ENCODE data around the gene ADPRHL1. TPM values are rescaled to one million over a fixed set of nuclear protein-coding genes. Genes with fewer than 3 reads are reported as not detected.

Gene ADPRHL1
- total RNA-seq, 4 donors from 2014 or later: 6.9 to 15.5 (median 12.6) TPM

DNA sequence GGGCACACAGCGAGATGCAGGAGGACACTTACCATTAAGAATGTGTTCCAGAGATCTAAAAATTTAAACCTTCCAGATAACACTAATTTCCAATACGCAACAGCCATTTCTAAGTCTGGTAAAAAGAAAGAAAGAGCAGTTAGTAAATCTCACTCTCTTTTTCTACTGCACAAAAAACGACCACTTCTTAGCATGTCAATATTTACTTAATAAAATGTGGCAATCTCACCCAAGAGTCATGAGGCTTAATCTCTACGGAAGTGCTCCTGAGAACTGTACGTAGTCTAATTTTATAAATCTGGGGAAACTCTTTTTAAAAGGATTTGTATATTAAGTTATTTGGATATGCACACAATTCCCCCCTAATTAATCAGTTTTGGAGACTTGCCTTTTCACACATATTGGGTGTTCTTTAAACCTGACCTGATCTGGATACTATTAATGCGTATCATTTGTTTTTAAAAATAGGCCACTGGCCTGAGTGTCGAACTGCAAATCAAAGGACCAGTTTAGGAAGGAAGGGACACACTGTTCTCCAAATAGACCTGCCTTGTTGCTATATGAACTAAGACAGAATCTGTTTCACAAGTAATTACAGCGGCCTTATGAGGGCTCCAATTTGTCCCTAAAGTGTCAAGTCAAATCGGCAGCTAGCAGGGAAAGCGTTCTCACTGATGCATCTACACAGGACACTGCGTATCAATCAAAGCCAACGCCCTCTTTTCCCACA lies 7.9 kb upstream of the ADPRHL1 start:
- no peak for TF ChIP-seq EP300 (IDR thresholded peaks at IDR 0.05)
- TF ChIP-seq, protein P1, sequence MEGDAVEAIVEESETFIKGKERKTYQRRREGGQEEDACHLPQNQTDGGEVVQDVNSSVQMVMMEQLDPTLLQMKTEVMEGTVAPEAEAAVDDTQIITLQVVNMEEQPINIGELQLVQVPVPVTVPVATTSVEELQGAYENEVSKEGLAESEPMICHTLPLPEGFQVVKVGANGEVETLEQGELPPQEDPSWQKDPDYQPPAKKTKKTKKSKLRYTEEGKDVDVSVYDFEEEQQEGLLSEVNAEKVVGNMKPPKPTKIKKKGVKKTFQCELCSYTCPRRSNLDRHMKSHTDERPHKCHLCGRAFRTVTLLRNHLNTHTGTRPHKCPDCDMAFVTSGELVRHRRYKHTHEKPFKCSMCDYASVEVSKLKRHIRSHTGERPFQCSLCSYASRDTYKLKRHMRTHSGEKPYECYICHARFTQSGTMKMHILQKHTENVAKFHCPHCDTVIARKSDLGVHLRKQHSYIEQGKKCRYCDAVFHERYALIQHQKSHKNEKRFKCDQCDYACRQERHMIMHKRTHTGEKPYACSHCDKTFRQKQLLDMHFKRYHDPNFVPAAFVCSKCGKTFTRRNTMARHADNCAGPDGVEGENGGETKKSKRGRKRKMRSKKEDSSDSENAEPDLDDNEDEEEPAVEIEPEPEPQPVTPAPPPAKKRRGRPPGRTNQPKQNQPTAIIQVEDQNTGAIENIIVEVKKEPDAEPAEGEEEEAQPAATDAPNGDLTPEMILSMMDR (IDR thresholded peaks at IDR 0.05): no peak
- TF ChIP-seq POLR2A (IDR thresholded peaks at IDR 0.05): no peak
- no peaks in the 10 kb centered on the region for H3K9me3 ChIP-seq
- H3K4me3 ChIP-seq: no peak overlapping the region
- H3K36me3 ChIP-seq: peaks cover 0 to 63% (median 5%) of the 10 kb centered on the region in 3 donors
- WGBS, 2 donors: 86 to 91% methylated on average over 12 of the region's 12 CpGs
- no peak overlapping the region for H3K27ac ChIP-seq
- H3K4me1 ChIP-seq: no peaks in the 10 kb centered on the region
- no peak for DNase-seq (ENCODE audit: low spot score in 2 of 2)
- H3K27me3 ChIP-seq: no peaks in the 10 kb centered on the region

GRCh38 chr13:113460599-113460998 lies 7.3 kb upstream of the ADPRHL1 start:
- no peaks in the 10 kb centered on the region for H3K4me1 ChIP-seq
- H3K9me3 ChIP-seq: no peaks in the 10 kb centered on the region
- DNase-seq (ENCODE audit: low spot score in 2 of 2): no peak
- no peak overlapping the region for H3K27ac ChIP-seq
- WGBS, 2 donors: 92 to 94% methylated on average over 7 to 14 of the region's 14 CpGs
- TF ChIP-seq EP300 (IDR thresholded peaks at IDR 0.05): no peak
- TF ChIP-seq POLR2A (IDR thresholded peaks at IDR 0.05): no peak
- TF ChIP-seq, protein P1 (IDR thresholded peaks at IDR 0.05): no peak
- no peak overlapping the region for H3K4me3 ChIP-seq
- H3K36me3 ChIP-seq: peaks cover 0 to 63% (median 5%) of the 10 kb centered on the region in 3 donors
- H3K27me3 ChIP-seq: no peaks in the 10 kb centered on the region

DNA sequence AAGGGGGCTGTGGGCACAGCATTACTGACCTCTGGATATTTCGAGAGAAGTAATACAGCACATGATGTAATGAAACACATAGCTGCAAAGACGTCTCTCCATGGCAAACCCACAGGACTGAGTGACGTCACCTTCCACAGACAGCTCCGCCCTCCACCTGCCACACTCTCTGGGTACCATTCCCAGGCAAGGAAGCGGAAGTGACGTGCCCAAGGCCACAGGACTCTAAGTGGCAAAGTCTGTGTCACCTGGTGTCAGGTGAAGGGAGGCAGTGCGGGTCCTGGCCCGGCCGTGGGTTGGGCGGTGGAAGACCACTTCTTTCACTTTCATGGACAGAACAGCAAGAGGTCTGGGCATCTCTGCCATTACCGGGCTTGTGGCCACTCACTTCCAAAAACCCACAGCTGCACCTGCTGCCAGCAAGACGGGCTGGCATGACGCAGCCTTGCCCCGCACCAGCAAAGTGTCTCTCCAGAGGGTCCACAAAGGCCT lies 6.8 kb upstream of the ADPRHL1 start:
- peaks cover 0 to 68% (median 5%) of the 10 kb centered on the region in 3 donors for H3K36me3 ChIP-seq
- no peak for DNase-seq (ENCODE audit: low spot score in 2 of 2)

DNA sequence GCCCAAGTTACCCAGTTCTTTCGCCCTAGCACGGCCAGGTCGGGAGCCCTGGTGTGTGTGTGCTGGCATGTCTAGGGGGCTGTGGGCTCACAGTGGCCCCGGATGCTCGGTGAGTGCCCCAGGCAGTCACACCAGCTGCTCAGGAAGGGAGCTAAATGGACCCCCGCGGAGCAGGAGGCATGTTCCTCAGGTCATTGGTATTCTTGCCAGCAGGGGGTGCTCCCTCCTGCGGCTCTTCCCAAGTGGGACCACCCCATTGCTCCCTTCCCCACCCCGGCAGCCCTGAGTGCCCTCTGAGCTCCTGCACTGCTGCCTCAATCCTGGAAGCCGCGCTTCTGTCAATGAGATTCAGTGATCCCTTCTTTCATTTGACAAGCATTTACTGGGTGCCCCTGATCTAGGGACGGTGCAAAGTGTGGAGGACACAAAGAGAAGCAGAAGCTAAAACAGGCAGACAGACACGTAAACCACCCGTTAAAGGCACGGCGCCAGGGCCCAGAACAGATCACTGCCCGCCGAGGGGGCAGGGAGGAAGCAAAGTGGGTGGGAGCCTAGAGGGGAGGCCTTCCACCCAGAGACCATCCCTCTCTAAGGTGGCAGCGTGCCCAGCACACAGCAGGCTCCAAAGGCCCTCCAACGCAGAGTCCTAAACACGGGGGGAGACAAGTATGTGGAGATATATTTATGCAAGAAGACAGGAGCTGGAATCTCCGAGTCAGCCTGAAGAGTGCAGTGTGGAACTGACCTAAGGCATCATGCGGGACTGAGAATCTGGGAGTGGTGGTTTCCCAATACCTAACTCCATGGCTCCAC lies 5.2 kb upstream of the ADPRHL1 start:
- Histone ChIP-seq H3K4me3 (no peak overlapping the region), H3K36me3 (peaks cover 0 to 84% (median 5%) of the 10 kb centered on the region in 3 donors), H3K27ac (peak overlapping the region in 1 of 4 donors; percentile 15), H3K27me3 (no peaks in the 10 kb centered on the region), H3K9me3 (no peaks in the 10 kb centered on the region), H3K4me1 (no peaks in the 10 kb centered on the region)
- WGBS, 2 donors: 58 to 62% methylated on average over 23 of the region's 23 CpGs
- TF ChIP-seq, protein P1 (IDR thresholded peaks at IDR 0.05): peak in 3 of 5 experiments; percentile 8 to 37 (median 26)
- TF ChIP-seq POLR2A (IDR thresholded peaks at IDR 0.05) (no peak), EP300 (IDR thresholded peaks at IDR 0.05) (no peak)
- no peak for DNase-seq (ENCODE audit: low spot score in 2 of 2)

More for the DNA sequence above, 6.8 kb upstream of the ADPRHL1 start:
- Histone ChIP-seq H3K4me3 (no peak overlapping the region), H3K27ac (no peak overlapping the region), H3K9me3 (no peaks in the 10 kb centered on the region), H3K4me1 (no peaks in the 10 kb centered on the region), H3K27me3 (no peaks in the 10 kb centered on the region)
- TF ChIP-seq POLR2A (IDR thresholded peaks at IDR 0.05): no peak
- no peak for TF ChIP-seq EP300 (IDR thresholded peaks at IDR 0.05)
- TF ChIP-seq, protein P1 (IDR thresholded peaks at IDR 0.05): no peak
- 91 to 98% methylated on average over 14 of the region's 14 CpGs for WGBS, 2 donors

Data from tibial nerve (tissue), 4 donors.